NCI-H2081 (cell line): Measurements from ENCODE around the gene SCNN1B.
A peak's percentile ranks its signal among the peaks of the same experiment; 100 is the strongest.
"Not testable (repeated sequence)": the region's sequence is repeated elsewhere in the genome, so short reads cannot be mapped to it uniquely, and the experiment has no call there.

ENCODE experiments used
- DNase-seq, 2 experiments: peaks; one replicate each; lab custom pipeline; 2025; lab: John Stamatoyannopoulos, UW

The SCNN1B gene

GRCh38 chr16:23354246-23354645 lies 52.1 kb downstream of the SCNN1B start:
- no peak for DNase-seq

- no peak for DNase-seq
Measured at GRCh38 chr16:23355106-23355670, 53.1 kb downstream of the SCNN1B start.

- DNase-seq = no peak
Measured at GRCh38 chr16:23356941-23357340, 54.8 kb downstream of the SCNN1B start.

- DNase-seq = no peak
Measured at GRCh38 chr16:23357761-23358290, 55.7 kb downstream of the SCNN1B start.

GRCh38 chr16:23359092-23359760 lies 57.1 kb downstream of the SCNN1B start:
- DNase-seq = no peak

- DNase-seq = peak; percentile 29 to 82
Measured at GRCh38 chr16:23362460-23363317, 60.6 kb downstream of the SCNN1B start.

- peak in 1 of 2 experiments; percentile 61 for DNase-seq
Measured at GRCh38 chr16:23365602-23366240, 63.6 kb downstream of the SCNN1B start.

GRCh38 chr16:23366341-23366740 lies 64.2 kb downstream of the SCNN1B start:
- DNase-seq = not testable (repeated sequence)

- no peak for DNase-seq
Measured at GRCh38 chr16:23367564-23367963, 65.5 kb downstream of the SCNN1B start.

GRCh38 chr16:23367988-23368387 lies 65.9 kb downstream of the SCNN1B start:
- no peak for DNase-seq

GRCh38 chr16:23368469-23368868 lies 66.4 kb downstream of the SCNN1B start:
- no peak for DNase-seq

- no peak for DNase-seq
Measured at GRCh38 chr16:23369416-23369815, 67.3 kb downstream of the SCNN1B start.

GRCh38 chr16:23371368-23371767 lies 69.3 kb downstream of the SCNN1B start:
- no peak for DNase-seq

GRCh38 chr16:23373436-23374219 lies 71.5 kb downstream of the SCNN1B start:
- no peak for DNase-seq

- no peak for DNase-seq
Measured at GRCh38 chr16:23374721-23375510, 72.8 kb downstream of the SCNN1B start.

- DNase-seq = no peak
Measured at GRCh38 chr16:23375643-23376042, 73.5 kb downstream of the SCNN1B start.

GRCh38 chr16:23377071-23377931 lies 75.2 kb downstream of the SCNN1B start:
- no peak for DNase-seq

- no peak for DNase-seq
Measured at GRCh38 chr16:23378256-23378655, 76.2 kb downstream of the SCNN1B start.

- no peak for DNase-seq
Measured at GRCh38 chr16:23378921-23379320, 76.8 kb downstream of the SCNN1B start.

- no peak for DNase-seq
Measured at GRCh38 chr16:23379707-23380106, 77.6 kb downstream of the SCNN1B start.
